Right lobe of liver (tissue), 6 donors: Measurements from ENCODE around the gene SPAG16. TPM values are rescaled to one million over a fixed set of nuclear protein-coding genes. Genes with fewer than 3 reads are reported as not detected.

ENCODE experiments used
- ATAC-seq, 4 donors: fragments of 200-7000 bp; cut with Tn5 transposase; one replicate each; pipeline ENCODE4 v1.9.1; 2020; ENCODE audit warnings: mild to moderate bottlenecking in 4 of 4, moderate library complexity in 4 of 4
- DNase-seq, 3 donors: peaks; one replicate each; pipeline ENCODE4 v3.0.0-alpha.2; 2020
- H3K27ac ChIP-seq, 3 donors: fragments of 200-600 bp; one replicate each; pipeline ENCODE4 v1.8.0; 2022
- H3K27me3 ChIP-seq, 2 donors: fragments of 200-600 bp; one replicate each; pipeline ENCODE4 v1.8.0; 2022
- H3K36me3 ChIP-seq, 4 donors: fragments of 200-600 bp; sonication (generic) in 1 of 4; one replicate each; pipeline versions ENCODE4 v1.5.1 to v1.8.0; 2017 to 2022; ENCODE audit warnings: control low read depth in 1 of 4
- H3K4me1 ChIP-seq, 4 donors: fragments of 200-600 bp; sonication (generic) in 1 of 4; one replicate each; pipeline versions ENCODE4 v1.5.1 to v1.8.0; 2017 to 2022; ENCODE audit warnings: control low read depth in 1 of 4
- H3K4me3 ChIP-seq, 3 donors: fragments of 200-600 bp; one replicate each; pipeline ENCODE4 v1.8.0; 2022
- H3K9me3 ChIP-seq, 4 donors: fragments of 200-600 bp; sonication (generic) in 1 of 4; one replicate each; pipeline versions ENCODE4 v1.5.1 to v1.8.0; 2017 to 2022; ENCODE audit warnings: control low read depth in 1 of 4
- CTCF ChIP-seq, 4 donors: fragments of 200-600 bp in 3 of 4; fragments of 450-650 bp in 1 of 4; IDR thresholded peaks; one replicate each; pipeline versions ENCODE4 v1.5.1 to v1.8.0; 2016 to 2022; ENCODE audit warnings: antibody characterized with exemption in 4 of 4, mild to moderate bottlenecking in 2 of 4
- POLR2A ChIP-seq: fragments of 450-650 bp; IDR thresholded peaks from one replicate; pipeline ENCODE4 v1.6.1; 2017; ENCODE audit warnings: antibody characterized with exemption, mild to moderate bottlenecking
- WGBS: methylation state at CpG from one replicate; pipeline ENCODE4 v1.1.6; 2018; ENCODE audit warnings: low coverage, low lambda C conversion rate; ENCODE audit not compliant: insufficient coverage; ENCODE audit errors: missing lambda C conversion rate; 5-methylcytosine and 5-hydroxymethylcytosine counted together
- intact Hi-C, 2 donors: fragments of 100-400 bp; cut with DNase I; formaldehyde crosslinking; loops; one replicate each; pipeline versions ENCODE4 v1.11.2 to v1.14.1; 2022
- total RNA-seq, 6 experiments: library from RNA; depleted of rRNA in 2 of 6; stranded (reverse); fragments of >200 nt in 2 of 6; fragmentation: NEBNext Ultra II Directional in 3 of 6; extraction: Animal tissue kit (Norgen Biotek cat#: 25700) in 3 of 6; gene quantifications; one replicate each; pipeline versions ENCODE4 v1.1.0 to v1.2.4, GENCODE V29; 2016 to 2023
- donor health status: DM: no; HTN: yes; CAD: no.
- donor health status: DM: no; HTN: no; CAD: no.
- donor health status: DM: no; HTN: no; CAD: no.
- donor health status: DM: no; HTN: yes; CAD: no.
- donor health status: DM: no; HTN: yes; CAD: no.

Gene SPAG16
- total RNA-seq, 6 experiments from 2014 or later = 7.2 to 15.3 (median 9.0) TPM

DNA sequence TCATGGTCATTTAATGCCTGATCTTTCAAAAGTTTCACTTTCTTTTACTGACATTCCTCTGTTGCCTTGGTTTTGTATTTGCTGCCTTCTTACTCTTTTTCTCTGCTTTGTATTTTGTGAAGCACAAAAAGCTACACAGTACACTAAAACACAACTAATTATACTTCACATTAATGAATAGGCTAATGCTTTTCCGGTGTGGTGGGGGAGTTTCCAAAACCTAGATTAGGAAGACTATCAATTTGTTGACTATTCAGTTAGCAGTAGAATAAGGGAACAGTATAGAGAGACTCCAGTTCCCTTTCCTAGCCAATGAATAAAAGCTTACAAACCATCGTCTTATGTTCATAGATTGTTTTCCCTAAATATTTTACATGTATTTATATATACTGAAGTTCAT lies 468.3 kb downstream of the SPAG16 start:
- Histone ChIP-seq H3K9me3 (no peaks in the 10 kb centered on the region), H3K36me3 (no peaks in the 10 kb centered on the region), H3K4me1 (no peaks in the 10 kb centered on the region), H3K27me3 (no peaks in the 10 kb centered on the region), H3K4me3 (no peak overlapping the region), H3K27ac (no peak overlapping the region)
- TF ChIP-seq POLR2A (no peak), CTCF (IDR thresholded peaks at IDR 0.05) (no peak)
- 79% methylated on average over 2 of the region's 2 CpGs for WGBS
- intact Hi-C loops = no loop called here
- ATAC-seq (no peak), DNase-seq (no peak)

- 56% methylated on average over 1 of the region's 3 CpGs for WGBS
- intact Hi-C loops = no loop called here
- DNase-seq (no peak), ATAC-seq (no peak)
- Histone ChIP-seq H3K9me3 (no peaks in the 10 kb centered on the region), H3K4me3 (no peak overlapping the region), H3K36me3 (no peaks in the 10 kb centered on the region), H3K27ac (no peak overlapping the region), H3K4me1 (no peaks in the 10 kb centered on the region), H3K27me3 (no peaks in the 10 kb centered on the region)
- TF ChIP-seq POLR2A (no peak), CTCF (IDR thresholded peaks at IDR 0.05) (no peak)
Measured at GRCh38 chr2:213757525-213757924, 473.3 kb downstream of the SPAG16 start.

DNA sequence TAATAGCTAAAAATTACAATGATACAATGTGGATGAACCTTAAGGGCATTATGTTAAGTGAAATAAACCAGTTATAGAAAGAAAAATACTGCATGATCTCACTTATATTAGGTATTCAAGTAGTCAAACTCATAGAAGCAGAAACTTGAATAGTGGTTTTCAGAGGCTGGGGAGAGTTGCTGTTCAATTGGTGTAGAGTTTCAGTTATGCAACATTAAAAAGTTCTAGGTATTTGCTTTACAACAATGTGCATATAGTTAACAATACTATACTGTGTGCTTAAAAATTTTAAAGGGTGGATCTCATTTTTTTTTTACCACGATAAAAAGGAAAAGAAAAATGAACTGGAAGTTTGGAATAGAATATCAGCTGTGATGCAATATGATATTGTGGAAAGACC lies 479.1 kb downstream of the SPAG16 start:
- H3K4me1 ChIP-seq = no peaks in the 10 kb centered on the region
- no peaks in the 10 kb centered on the region for H3K27me3 ChIP-seq
- intact Hi-C loops = no loop called here
- DNase-seq (no peak), ATAC-seq (no peak)
- H3K27ac ChIP-seq = no peak overlapping the region
- H3K4me3 ChIP-seq = no peak overlapping the region
- H3K36me3 ChIP-seq = no peaks in the 10 kb centered on the region
- no peak for TF ChIP-seq POLR2A
- no peak for TF ChIP-seq CTCF (IDR thresholded peaks at IDR 0.05)
- 11% methylated on average over 1 of the region's 1 CpG for WGBS
- no peaks in the 10 kb centered on the region for H3K9me3 ChIP-seq

GRCh38 chr2:213763963-213764362 lies 479.7 kb downstream of the SPAG16 start:
- Histone ChIP-seq H3K36me3 (no peaks in the 10 kb centered on the region), H3K4me1 (no peaks in the 10 kb centered on the region), H3K27me3 (no peaks in the 10 kb centered on the region), H3K27ac (no peak overlapping the region), H3K9me3 (no peaks in the 10 kb centered on the region), H3K4me3 (no peak overlapping the region)
- TF ChIP-seq POLR2A (no peak), CTCF (IDR thresholded peaks at IDR 0.05) (no peak)
- ATAC-seq (no peak), DNase-seq (no peak)
- WGBS = 17% methylated on average over 1 of the region's 1 CpG
- intact Hi-C loops = no loop called here

- H3K27ac ChIP-seq = no peak overlapping the region
- H3K4me3 ChIP-seq = no peak overlapping the region
- H3K9me3 ChIP-seq = no peaks in the 10 kb centered on the region
- TF ChIP-seq POLR2A (no peak), CTCF (IDR thresholded peaks at IDR 0.05) (no peak)
- WGBS = 84% methylated on average over 10 of the region's 10 CpGs
- intact Hi-C loops = no loop called here
- H3K4me1 ChIP-seq = no peaks in the 10 kb centered on the region
- no peaks in the 10 kb centered on the region for H3K27me3 ChIP-seq
- no peak for DNase-seq
- no peak for ATAC-seq
- H3K36me3 ChIP-seq = no peaks in the 10 kb centered on the region
Measured at GRCh38 chr2:213764849-213765248, 480.6 kb downstream of the SPAG16 start.
